Measurements from ENCODE around the gene TNS3. TPM values are rescaled to one million over a fixed set of nuclear protein-coding genes. Genes with fewer than 3 reads are reported as not detected.

Gene TNS3
- total and polyA plus RNA-seq, 2 of the 13 experiments (the other 11 are each of a cell fraction or from before 2014, with no cell fraction given): 52.9 to 55.7 TPM

GRCh38 chr7:47610506-47611044 lies 28.7 kb upstream of the TNS3 start (continued):
- TF ChIP-seq ZNF512B (CRISPR knock-in tag; IDR thresholded peaks at IDR 0.05; ENCODE audit: borderline replicate concordance) (no peak), JUN (CRISPR knock-in tag; IDR thresholded peaks at IDR 0.05) (0 out of 2 replicates have a peak, but pooled peaks have one; percentile 46), ZNF746 (CRISPR knock-in tag; IDR thresholded peaks at IDR 0.05) (0 out of 2 replicates have a peak, but pooled peaks have one; percentile 32), KAT8 (CRISPR knock-in tag; IDR thresholded peaks at IDR 0.05) (0 out of 2 replicates have a peak, but pooled peaks have one; percentile 57), SALL1 (CRISPR knock-in tag; IDR thresholded peaks at IDR 0.05) (peak; percentile 59), ZNF292 (CRISPR knock-in tag; IDR thresholded peaks at IDR 0.05; ENCODE audit: borderline replicate concordance, low read depth) (0 out of 2 replicates have a peak, but pooled peaks have one; percentile 35), MIER2 (CRISPR knock-in tag; IDR thresholded peaks at IDR 0.05) (no peak), CEBPB (IDR thresholded peaks at IDR 0.05; ENCODE audit: borderline replicate concordance, low read depth, low read length) (peak; percentile 84), HDAC2 (CRISPR knock-in tag; IDR thresholded peaks at IDR 0.05) (peak; percentile 43; the same call in 1 of the 2 replicates), TCF7L2 (IDR thresholded peaks at IDR 0.05; ENCODE audit: low read depth, low read length) (no peak), ZFP41 (CRISPR knock-in tag; IDR thresholded peaks at IDR 0.05; ENCODE audit: borderline replicate concordance) (no peak), ZNF580 (CRISPR knock-in tag; IDR thresholded peaks at IDR 0.05; ENCODE audit: borderline replicate concordance, low read depth) (peak; percentile 52; the same call in 1 of the 2 replicates), ZNF317 (CRISPR knock-in tag; IDR thresholded peaks at IDR 0.05) (0 out of 2 replicates have a peak, but pooled peaks have one; percentile 7), GFI1 (CRISPR knock-in tag; IDR thresholded peaks at IDR 0.05; ENCODE audit: borderline replicate concordance) (no peak), PHF21A (CRISPR knock-in tag; IDR thresholded peaks at IDR 0.05) (peak; percentile 35; the same call in 1 of the 2 replicates), SP5 (CRISPR knock-in tag; IDR thresholded peaks at IDR 0.05; ENCODE audit: borderline replicate concordance, low read depth) (peak; percentile 16; the same call in 1 of the 2 replicates), ZNF883 (CRISPR knock-in tag; IDR thresholded peaks at IDR 0.05; ENCODE audit: not compliant biosample characterization) (no peak), ZNF788 (CRISPR knock-in tag; IDR thresholded peaks at IDR 0.05; ENCODE audit: borderline replicate concordance) (no peak), TOPORS (CRISPR knock-in tag; IDR thresholded peaks at IDR 0.05) (0 out of 2 replicates have a peak, but pooled peaks have one; percentile 48), ZKSCAN5 (CRISPR knock-in tag; IDR thresholded peaks at IDR 0.05) (no peak)
- TF ChIP-seq, protein P1, sequence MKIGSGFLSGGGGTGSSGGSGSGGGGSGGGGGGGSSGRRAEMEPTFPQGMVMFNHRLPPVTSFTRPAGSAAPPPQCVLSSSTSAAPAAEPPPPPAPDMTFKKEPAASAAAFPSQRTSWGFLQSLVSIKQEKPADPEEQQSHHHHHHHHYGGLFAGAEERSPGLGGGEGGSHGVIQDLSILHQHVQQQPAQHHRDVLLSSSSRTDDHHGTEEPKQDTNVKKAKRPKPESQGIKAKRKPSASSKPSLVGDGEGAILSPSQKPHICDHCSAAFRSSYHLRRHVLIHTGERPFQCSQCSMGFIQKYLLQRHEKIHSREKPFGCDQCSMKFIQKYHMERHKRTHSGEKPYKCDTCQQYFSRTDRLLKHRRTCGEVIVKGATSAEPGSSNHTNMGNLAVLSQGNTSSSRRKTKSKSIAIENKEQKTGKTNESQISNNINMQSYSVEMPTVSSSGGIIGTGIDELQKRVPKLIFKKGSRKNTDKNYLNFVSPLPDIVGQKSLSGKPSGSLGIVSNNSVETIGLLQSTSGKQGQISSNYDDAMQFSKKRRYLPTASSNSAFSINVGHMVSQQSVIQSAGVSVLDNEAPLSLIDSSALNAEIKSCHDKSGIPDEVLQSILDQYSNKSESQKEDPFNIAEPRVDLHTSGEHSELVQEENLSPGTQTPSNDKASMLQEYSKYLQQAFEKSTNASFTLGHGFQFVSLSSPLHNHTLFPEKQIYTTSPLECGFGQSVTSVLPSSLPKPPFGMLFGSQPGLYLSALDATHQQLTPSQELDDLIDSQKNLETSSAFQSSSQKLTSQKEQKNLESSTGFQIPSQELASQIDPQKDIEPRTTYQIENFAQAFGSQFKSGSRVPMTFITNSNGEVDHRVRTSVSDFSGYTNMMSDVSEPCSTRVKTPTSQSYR (CRISPR knock-in tag; IDR thresholded peaks at IDR 0.05; ENCODE audit: borderline replicate concordance): peak; percentile 46; the same call in 1 of the 2 replicates

Data from HepG2 (cell line).